Activated naive CD8-positive, alpha-beta T cell treated with anti-CD3 and anti-CD28 coated beads, Interleukin-2, amount 50 U/mL, for 16 hours (primary cell): ENCODE results near the gene CCDC88C.
A peak's percentile ranks its signal among the peaks of the same experiment; 100 is the strongest.

Source experiments
- DNase-seq: peaks from one replicate; pipeline ENCODE4 v3.0.0-alpha.2; 2020; ENCODE audit warnings: low read depth, low spot score

CCDC88C gene

GRCh38 chr14:91293281-91293680, 124.3 kb downstream of the CCDC88C start:
- no peak for DNase-seq

- DNase-seq, result no peak
Observed at GRCh38 chr14:91292491-91292890, 125.1 kb downstream of the CCDC88C start.

- no peak for DNase-seq
Observed at GRCh38 chr14:91291786-91292405, 125.7 kb downstream of the CCDC88C start.

- DNase-seq, result no peak
Observed at GRCh38 chr14:91290986-91291385, 126.6 kb downstream of the CCDC88C start.

DNA sequence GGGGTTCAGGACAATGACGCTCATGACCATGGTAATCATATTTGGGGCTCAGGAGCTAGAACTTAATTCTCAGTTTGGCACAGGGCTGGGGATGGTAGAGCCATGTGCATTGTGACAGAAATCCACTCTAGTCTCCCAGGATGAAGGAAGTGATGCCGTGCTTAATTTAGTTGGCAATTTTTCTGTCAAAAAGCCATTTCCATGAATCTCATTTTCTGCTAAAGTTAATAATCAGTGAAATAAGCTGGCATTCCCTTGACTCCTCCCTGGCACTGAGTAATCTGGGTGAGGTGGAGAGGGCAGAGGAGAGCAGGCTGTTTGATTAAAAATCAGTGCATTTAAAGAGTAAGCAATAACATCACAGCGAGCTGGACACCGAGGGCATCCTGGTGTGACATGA, 128.2 kb downstream of the CCDC88C start:
- DNase-seq, result no peak

- DNase-seq, result no peak
Observed at GRCh38 chr14:91288876-91289275, 128.7 kb downstream of the CCDC88C start.

DNA sequence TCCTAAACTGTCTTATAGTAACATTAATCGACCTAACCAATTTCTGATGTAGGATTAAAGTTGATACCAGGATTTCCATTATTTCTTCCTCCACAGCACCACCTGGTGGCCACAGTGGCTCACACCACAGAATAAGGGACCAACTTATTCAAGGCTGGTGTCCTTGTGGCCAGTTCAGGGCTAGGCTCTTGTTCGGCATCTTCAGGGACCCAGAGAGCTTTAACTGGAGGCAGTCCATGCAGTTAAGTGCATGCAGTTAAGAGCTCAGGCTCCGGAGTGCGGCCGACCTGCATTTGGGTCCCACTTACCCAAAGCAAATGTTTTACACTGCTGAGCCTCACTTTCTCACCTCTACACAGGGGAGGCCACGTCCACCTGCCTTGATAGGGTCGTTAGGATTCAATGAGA, 131.1 kb downstream of the CCDC88C start:
- DNase-seq, result peak; percentile 61

- no peak for DNase-seq
Observed at GRCh38 chr14:91284791-91285548, 132.7 kb downstream of the CCDC88C start.

DNA sequence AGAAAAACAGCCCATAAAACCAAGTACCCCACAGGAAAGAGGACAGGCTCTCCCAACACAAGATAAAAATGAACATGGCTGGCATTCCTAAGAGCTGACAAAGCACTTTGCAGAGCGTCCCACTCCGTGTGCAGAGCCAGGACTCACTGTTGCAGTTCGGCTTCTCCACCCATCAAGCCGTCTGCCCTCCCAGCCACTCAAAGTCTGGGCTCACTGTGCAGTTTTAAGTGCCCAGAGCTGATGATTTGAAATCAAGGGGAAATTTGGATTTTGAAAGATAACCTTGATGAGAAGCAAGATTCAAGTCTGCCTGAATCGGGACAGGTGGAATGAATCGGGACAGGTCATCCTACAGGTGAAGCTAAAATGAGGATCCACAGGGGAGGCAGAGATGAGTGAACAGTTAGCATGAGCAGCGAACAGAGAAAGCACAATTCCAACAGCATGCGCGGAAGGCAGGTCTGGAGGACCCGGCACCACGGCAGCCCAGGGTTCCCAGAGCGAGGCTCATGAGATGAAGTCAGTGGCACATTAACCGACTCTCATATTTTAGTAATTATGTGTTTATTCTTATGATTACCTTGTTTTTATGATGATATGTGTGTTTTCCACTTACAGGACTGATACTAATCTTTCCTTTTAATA, 133.4 kb downstream of the CCDC88C start:
- DNase-seq, result no peak

DNA sequence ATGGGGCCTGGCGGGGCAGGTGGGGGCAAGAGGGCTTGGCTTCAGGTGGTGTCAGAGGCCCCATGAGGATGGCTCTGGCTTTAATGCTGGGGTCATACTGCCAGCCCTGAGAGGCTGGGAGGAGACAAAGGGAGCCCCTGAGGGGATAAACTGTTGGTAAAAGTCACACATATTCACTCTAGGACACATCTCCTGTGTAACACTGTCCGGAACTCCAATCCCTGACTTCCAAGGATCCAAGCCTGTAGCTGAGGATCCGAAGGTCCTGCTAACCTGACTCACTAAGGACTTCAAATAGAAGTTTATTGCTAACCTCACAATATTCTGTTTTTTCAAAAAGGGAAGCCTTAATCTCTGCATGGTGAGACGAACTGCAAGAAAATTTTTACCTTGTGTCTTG, 134.0 kb downstream of the CCDC88C start:
- no peak for DNase-seq

GRCh38 chr14:91282954-91283645, 134.5 kb downstream of the CCDC88C start:
- no peak for DNase-seq

DNA sequence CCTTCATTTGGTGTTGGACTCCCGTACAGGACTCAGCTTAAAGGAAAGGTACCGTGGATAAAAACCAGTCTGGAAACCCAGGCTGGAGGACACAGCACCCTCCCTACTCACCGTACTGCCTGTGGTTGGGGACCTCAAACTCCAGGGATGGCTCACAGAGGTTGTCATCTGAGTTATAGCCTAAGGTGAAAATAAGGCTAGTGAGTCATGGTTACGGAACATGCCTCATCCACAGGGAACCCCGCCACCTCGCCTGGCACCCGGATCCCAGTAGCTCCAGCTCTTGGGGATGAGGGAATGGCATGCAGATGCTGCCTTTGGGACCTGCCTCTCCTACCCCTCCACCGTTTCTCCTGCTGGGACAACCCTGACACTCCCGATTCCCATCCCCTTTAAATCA, 136.3 kb downstream of the CCDC88C start:
- no peak for DNase-seq

DNA sequence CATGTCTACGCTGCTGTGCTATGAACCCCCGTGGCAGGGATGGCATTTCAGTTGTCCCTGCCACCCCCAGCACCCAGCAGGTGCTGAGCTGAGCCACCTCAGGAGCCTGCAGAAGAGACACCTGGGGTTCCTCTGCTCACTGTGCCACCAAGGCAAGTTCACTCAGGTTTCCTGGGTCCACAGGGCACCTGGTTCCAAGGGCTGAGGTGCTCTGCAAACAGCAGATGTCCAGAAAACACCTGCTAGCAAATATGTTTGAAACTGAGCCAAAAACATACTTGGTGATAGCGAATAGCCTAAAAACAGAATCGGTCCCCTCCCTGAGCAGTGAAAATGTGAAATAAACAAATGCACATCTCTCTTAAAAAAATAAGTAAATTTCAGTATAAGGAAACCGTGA, 137.5 kb downstream of the CCDC88C start:
- DNase-seq, result no peak

DNA sequence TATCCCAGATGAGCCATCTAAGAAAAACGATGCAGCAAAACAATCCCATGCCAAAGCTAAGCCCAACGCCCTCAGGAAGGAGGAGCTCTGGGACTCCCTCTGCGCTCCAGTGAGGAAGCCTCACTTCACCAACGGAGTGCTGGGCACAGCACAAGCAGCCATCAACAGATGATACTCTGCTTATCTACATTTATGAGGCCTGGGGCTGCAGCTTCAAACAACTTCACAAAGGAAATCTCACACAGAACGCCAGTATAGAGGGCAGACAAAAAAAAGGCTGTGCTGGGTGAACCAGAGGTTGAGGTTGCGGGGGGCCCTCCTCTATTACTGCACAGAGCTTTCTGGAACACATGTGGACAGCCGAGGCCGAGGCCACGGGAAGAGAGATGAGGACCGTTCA, 138.3 kb downstream of the CCDC88C start:
- DNase-seq, result no peak

DNA sequence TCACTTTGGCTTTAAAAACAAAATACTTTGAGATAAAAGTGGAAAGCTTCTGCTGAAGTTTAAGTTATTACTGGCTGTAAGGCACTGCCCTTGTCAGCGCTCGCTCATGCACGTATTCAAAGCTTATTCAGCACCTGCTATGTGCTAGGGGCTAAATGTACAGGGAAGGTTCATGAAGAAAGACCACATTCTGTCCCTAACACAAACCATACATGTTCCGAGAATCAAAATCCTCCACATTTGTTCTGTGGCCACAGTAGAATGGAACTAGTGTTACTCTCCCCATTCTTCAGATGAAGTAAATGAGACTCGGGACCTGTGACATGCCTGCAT, 139.3 kb downstream of the CCDC88C start:
- DNase-seq, result no peak

DNA sequence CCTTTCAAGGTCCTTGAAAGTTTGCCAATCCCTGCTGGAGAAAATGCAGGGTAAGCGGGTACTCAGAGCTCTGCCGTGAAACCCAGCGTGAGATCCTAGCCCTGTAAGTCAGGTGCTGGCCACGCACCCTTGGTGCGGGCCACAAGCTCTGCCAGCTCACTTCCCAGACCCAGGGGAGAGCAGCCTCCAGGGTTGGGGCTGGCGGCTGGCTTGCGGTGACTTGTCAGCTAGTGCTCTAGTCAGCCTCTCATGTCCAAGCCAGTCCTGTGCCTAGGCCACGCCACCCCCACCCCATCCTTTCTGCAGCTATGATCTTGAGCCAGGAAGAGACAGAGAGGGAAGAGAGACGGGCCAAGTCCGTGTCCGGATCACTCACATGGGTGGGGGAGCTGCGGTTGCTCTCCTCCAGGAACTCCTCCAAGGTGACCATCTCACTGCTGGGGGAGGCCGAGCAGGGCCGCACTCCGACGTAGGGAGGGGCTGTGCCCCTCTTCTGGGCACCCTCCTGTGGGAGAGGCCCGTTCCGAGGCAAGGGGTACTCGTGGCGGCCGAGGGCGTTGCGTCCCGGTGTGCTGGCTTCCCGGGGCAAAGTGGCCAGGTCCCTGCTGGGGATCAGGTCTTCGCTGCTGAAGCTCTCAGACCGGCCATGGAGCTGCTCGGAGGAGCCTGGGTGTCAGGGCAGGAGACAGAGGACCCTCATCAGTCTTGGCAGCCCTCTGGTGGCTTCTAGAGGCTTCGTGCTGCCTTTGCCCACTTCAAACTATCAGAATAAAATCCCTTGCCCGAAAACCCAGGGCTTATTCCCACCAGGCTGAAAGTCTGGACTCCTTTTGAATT, 139.9 kb downstream of the CCDC88C start:
- no peak for DNase-seq

DNA sequence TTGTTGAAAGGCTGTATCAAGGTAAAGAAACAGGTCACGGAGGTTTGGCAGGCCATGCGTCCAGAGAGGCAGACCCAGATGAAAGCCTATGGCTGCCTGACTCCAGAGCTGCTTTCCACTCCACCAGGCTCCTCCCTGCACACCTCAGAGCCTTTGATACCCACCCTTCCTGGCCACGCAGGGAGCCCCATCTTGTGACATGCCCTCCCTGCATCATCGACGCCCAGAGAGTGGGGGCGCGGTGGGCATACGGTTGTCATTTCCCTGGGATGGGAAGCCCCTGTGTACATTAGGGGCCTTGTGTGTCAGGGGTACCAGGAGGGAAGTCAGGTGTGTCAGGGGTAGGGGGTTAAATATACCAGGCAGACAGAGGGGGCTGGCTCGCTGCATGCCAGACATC, 142.8 kb downstream of the CCDC88C start:
- no peak for DNase-seq

GRCh38 chr14:91273885-91274273, 143.7 kb downstream of the CCDC88C start:
- no peak for DNase-seq

DNA sequence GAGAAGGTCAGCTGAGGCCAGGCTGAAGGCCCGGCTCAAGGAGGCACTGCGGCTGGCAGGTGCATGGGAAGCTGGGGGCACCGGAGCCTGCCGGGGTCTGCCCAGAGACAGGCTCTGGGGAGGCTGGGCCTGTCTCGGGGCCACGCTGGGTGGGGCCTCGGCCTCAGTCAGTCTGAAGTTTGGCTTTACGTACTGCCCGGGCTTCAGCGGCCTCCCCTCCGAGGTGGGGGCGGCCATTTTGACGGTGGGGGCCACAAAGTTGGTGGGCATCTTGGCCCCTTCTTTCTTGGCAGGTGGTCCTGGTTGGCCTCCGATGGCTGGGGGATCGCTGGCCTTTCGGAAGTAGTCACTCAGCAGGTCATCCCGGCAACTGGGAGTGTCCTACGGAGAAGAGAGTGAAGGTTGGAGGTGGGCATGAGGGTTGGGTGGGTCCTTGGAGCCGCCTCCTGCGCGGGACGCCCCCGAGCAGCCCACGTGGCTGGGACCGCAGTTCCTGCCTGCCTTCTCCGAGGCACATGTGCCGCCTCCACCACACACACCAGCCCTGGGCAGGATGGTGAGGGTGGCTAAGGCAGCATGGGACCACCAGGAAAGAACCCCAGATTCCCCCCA, 144.2 kb downstream of the CCDC88C start:
- no peak for DNase-seq

- no peak for DNase-seq
Observed at GRCh38 chr14:91272341-91273272, 145.0 kb downstream of the CCDC88C start.
